ENCODE data around the gene CHRNB4. TPM values are rescaled to one million over a fixed set of nuclear protein-coding genes. Genes with fewer than 3 reads are reported as not detected.

CHRNB4 gene
- total and polyA plus RNA-seq, 2 donors (not counting 1 experiment from before 2014, with no cell fraction given): not detected

DNA sequence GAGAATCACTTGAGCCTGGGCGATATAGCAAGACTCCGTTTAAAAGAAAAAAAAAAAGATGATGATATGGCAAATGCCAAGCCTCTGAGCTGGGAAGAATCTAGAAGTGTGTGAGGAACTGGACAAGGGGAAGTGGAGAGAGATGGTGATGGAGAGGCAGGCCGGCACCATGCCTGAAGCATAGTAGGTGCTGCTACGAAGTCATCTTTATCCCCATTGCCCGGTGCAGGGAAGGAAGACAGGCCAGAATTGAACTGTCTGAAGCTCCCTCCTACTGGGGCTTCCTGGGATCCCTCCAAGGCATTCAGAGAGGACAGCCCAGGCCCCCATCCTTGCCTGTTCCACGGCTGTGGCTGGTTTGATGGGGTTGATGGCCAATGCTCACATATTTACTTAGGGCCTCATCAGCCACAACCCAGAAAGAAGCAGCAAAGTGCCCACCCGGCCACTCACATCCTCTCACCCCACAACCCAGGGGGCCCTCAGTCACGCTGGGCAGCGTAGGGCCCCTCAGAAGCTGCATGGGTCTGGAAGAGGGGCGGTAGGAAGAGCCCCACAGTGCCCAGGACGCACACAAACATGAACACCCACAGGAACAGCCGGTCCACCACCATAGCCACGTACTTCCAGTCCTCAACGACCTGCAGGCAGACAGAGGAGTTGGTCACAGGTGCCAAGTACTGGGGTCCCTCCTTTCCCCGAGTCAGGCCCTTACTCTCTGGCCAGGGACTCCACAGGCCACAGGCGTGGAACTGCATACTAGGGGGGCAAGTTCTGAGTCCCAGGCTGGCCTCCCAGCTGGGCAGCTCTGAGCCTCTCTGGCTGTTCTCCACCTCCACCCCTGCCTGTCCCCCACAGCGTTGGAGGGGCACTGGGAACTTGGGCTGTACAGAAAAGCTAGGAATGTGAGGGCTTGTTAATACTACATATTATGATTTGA lies 16.1 kb downstream of the CHRNB4 start:
- Histone ChIP-seq H3K4me2 (replicated peaks; ENCODE audit: low read depth, low read length, poor library complexity, severe bottlenecking) (no peak overlapping the region), H3K27me3 (replicated peaks in 1 of 4; ENCODE audit: control extremely low read depth in 1 of 4, control insufficient read depth in 3 of 4, insufficient read depth in 4 of 4, low read length in 3 of 4) (peaks cover 0 to 17% (median 3%) of the 10 kb centered on the region in 4 experiments), H4K20me1 (ENCODE audit: control insufficient read depth, insufficient read depth, low read length, poor library complexity, severe bottlenecking) (no peaks in the 10 kb centered on the region), H3K4me1 (ENCODE audit: control insufficient read depth in 2 of 2, insufficient read depth in 2 of 2, low read length in 2 of 2) (peaks cover 2 to 7% of the 10 kb centered on the region in 2 donors), H3K79me2 (ENCODE audit: control insufficient read depth, insufficient read depth, low read length) (no peaks in the 10 kb centered on the region), H3K36me3 (replicated peaks in 1 of 2; ENCODE audit: control extremely low read depth in 1 of 2, control insufficient read depth in 1 of 2, extremely low read depth in 1 of 2, insufficient read depth in 2 of 2, low read length in 1 of 2) (no peaks in the 10 kb centered on the region), H3K27ac (ENCODE audit: low read length in 2 of 2) (no peak overlapping the region), H3K4me3 (ENCODE audit: control extremely low read depth in 1 of 5, extremely low read depth in 1 of 5, insufficient read depth in 1 of 5, low read depth in 2 of 5, low read length in 4 of 5) (no peak overlapping the region), H3K9ac (ENCODE audit: low read length) (no peak overlapping the region), H2AFZ (ENCODE audit: insufficient read depth, low read depth, low read length, poor library complexity, severe bottlenecking) (no peak overlapping the region), H3K9me3 (ENCODE audit: control extremely low read depth in 1 of 3, control insufficient read depth in 2 of 3, insufficient read depth in 1 of 3, low read length in 2 of 3) (no peaks in the 10 kb centered on the region)
- peaks cover 41% of the 10 kb centered on the region for H3K27me3 Mint-ChIP-seq
- intact Hi-C loops (cut with micrococcal nuclease): no loop called here
- no peak for ATAC-seq (ENCODE audit: low read depth)
- no peak overlapping the region for H3K27ac Mint-ChIP-seq
- ChIA-PET CTCF (interaction anchor here (1.1 kb wide), 1 partner anchor 85 kb away, joined by 4 read pairs; no protein-coding TSS in a partner anchor), POLR2A (no interaction called here)
- DNase-seq: no peak
- no peak for TF ChIP-seq EZH2 (IDR thresholded peaks at IDR 0.05; ENCODE audit: borderline replicate concordance, insufficient read depth, low read depth, low read length, poor library complexity, severe bottlenecking)
- TF ChIP-seq, protein P1, sequence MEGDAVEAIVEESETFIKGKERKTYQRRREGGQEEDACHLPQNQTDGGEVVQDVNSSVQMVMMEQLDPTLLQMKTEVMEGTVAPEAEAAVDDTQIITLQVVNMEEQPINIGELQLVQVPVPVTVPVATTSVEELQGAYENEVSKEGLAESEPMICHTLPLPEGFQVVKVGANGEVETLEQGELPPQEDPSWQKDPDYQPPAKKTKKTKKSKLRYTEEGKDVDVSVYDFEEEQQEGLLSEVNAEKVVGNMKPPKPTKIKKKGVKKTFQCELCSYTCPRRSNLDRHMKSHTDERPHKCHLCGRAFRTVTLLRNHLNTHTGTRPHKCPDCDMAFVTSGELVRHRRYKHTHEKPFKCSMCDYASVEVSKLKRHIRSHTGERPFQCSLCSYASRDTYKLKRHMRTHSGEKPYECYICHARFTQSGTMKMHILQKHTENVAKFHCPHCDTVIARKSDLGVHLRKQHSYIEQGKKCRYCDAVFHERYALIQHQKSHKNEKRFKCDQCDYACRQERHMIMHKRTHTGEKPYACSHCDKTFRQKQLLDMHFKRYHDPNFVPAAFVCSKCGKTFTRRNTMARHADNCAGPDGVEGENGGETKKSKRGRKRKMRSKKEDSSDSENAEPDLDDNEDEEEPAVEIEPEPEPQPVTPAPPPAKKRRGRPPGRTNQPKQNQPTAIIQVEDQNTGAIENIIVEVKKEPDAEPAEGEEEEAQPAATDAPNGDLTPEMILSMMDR (IDR thresholded peaks at IDR 0.05): no peak
- H3K4me3 Mint-ChIP-seq: no peak overlapping the region
- WGBS (ENCODE audit: insufficient coverage): 85% methylated on average over 16 of the region's 17 CpGs
- no peaks in the 10 kb centered on the region for H3K4me1 Mint-ChIP-seq
- H3K9me3 Mint-ChIP-seq (ENCODE audit: insufficient read depth): no peaks in the 10 kb centered on the region
